H9 (cell line): ENCODE measurements around the gene FBXO10. TPM values are rescaled to one million over a fixed set of nuclear protein-coding genes. Genes with fewer than 3 reads are reported as not detected.

Experiments used
- DNase-seq: peaks from one replicate; pipeline ENCODE4 v3.0.0-alpha.2; 2017
- H2AFZ ChIP-seq: one replicate; pipeline ENCODE4 v1.6.1; 2013; ENCODE audit warnings: mild to moderate bottlenecking, low read length, control low read depth, moderate library complexity
- H2AK5ac ChIP-seq: 2 replicates; pipeline ENCODE4 v1.6.1; 2013; ENCODE audit warnings: low read length, control low read depth, mixed read lengths; ENCODE audit not compliant: insufficient read length
- H2BK120ac ChIP-seq: one replicate; pipeline ENCODE4 v1.6.1; 2013; ENCODE audit warnings: low read depth, mild to moderate bottlenecking, low read length, control low read depth, inconsistent platforms; ENCODE audit not compliant: poor library complexity, severe bottlenecking
- H2BK12ac ChIP-seq: 2 replicates; pipeline ENCODE4 v1.6.1; 2013; ENCODE audit warnings: low read length, control low read depth, mixed read lengths, low read depth; ENCODE audit not compliant: insufficient read length
- H2BK15ac ChIP-seq: 2 replicates; pipeline ENCODE4 v1.6.1; 2013; ENCODE audit warnings: low read depth, low read length, control low read depth
- H2BK20ac ChIP-seq: one replicate; pipeline ENCODE4 v1.6.1; 2013; ENCODE audit warnings: low read depth, mild to moderate bottlenecking, low read length, control low read depth, inconsistent platforms; ENCODE audit not compliant: poor library complexity, severe bottlenecking
- H2BK5ac ChIP-seq: 2 replicates; pipeline ENCODE4 v1.6.1; 2013; ENCODE audit warnings: low read length, control low read depth, mixed read lengths; ENCODE audit not compliant: insufficient read length
- H3K14ac ChIP-seq: 2 replicates; pipeline ENCODE4 v1.6.1; 2013; ENCODE audit warnings: low read length, control low read depth; ENCODE audit not compliant: insufficient read depth
- H3K18ac ChIP-seq: 2 replicates; pipeline ENCODE4 v1.6.1; 2013; ENCODE audit warnings: low read depth, mild to moderate bottlenecking, mixed read lengths, low read length, control low read depth; ENCODE audit not compliant: insufficient read length
- H3K23ac ChIP-seq: 2 replicates; pipeline ENCODE4 v1.6.1; 2013; ENCODE audit warnings: low read length, control low read depth, mixed read lengths, low read depth; ENCODE audit not compliant: insufficient read length
- H3K23me2 ChIP-seq: 2 replicates; pipeline ENCODE4 v1.6.1; 2013; ENCODE audit warnings: low read depth, mild to moderate bottlenecking, mixed read lengths, low read length, control low read depth; ENCODE audit not compliant: insufficient read length, poor library complexity, severe bottlenecking
- H3K27ac ChIP-seq: 2 replicates; pipeline ENCODE4 v1.5.1; 2013; ENCODE audit warnings: low read length, control low read depth, mixed read lengths, low read depth; ENCODE audit not compliant: insufficient read length
- H3K27me3 ChIP-seq: 2 replicates; pipeline ENCODE4 v1.6.1; 2013; ENCODE audit warnings: low read length, control low read depth, inconsistent platforms; ENCODE audit not compliant: insufficient read depth
- H3K4ac ChIP-seq: 2 replicates; pipeline ENCODE4 v1.6.1; 2013; ENCODE audit warnings: low read depth, mild to moderate bottlenecking, control low read depth, inconsistent platforms, low read length, moderate library complexity
- H3K4me1 ChIP-seq: 2 replicates; pipeline ENCODE4 v1.6.1; 2013; ENCODE audit warnings: low read length, control low read depth, inconsistent platforms; ENCODE audit not compliant: insufficient read depth
- H3K4me2 ChIP-seq: 2 replicates; pipeline ENCODE4 v1.6.1; 2013; ENCODE audit warnings: low read length, control low read depth, mixed read lengths; ENCODE audit not compliant: insufficient read length, insufficient read depth
- H3K56ac ChIP-seq: 2 replicates; pipeline ENCODE4 v1.6.1; 2013; ENCODE audit warnings: low read depth, mild to moderate bottlenecking, mixed read lengths, low read length, control low read depth; ENCODE audit not compliant: insufficient read length
- H3K79me1 ChIP-seq: 2 replicates; pipeline ENCODE4 v1.6.1; 2013; ENCODE audit warnings: low read depth, mild to moderate bottlenecking, moderate library complexity, low read length, control low read depth, inconsistent platforms; ENCODE audit not compliant: insufficient read depth, poor library complexity, severe bottlenecking
- H3K79me2 ChIP-seq: 2 replicates; pipeline ENCODE4 v1.6.1; 2013; ENCODE audit warnings: low read length, control low read depth, inconsistent platforms; ENCODE audit not compliant: insufficient read depth
- H3K9ac ChIP-seq: 2 replicates; pipeline ENCODE4 v1.6.1; 2013; ENCODE audit warnings: low read length, control low read depth, mixed read lengths; ENCODE audit not compliant: insufficient read length; ENCODE audit errors: extremely low read depth
- H3K9me3 ChIP-seq: one replicate; pipeline ENCODE4 v1.6.1; 2013; ENCODE audit warnings: low read depth, low read length, inconsistent platforms; ENCODE audit not compliant: control insufficient read depth
- H3T11ph ChIP-seq: one replicate; pipeline ENCODE4 v1.6.1; 2013; ENCODE audit warnings: mild to moderate bottlenecking, low read length, control low read depth, inconsistent platforms
- H4K20me1 ChIP-seq: one replicate; pipeline ENCODE4 v1.6.1; 2013; ENCODE audit not compliant: control insufficient read depth, insufficient read length, insufficient read depth
- H4K5ac ChIP-seq: 2 replicates; pipeline ENCODE4 v1.6.1; 2013; ENCODE audit warnings: low read depth, mild to moderate bottlenecking, mixed read lengths, low read length, control low read depth; ENCODE audit not compliant: insufficient read length
- H4K8ac ChIP-seq: replicated peaks from 2 replicates; pipeline ENCODE4 v1.6.1; 2013; ENCODE audit warnings: low read length, control low read depth, mixed read lengths, low read depth; ENCODE audit not compliant: insufficient read length
- H4K91ac ChIP-seq: 2 replicates; pipeline ENCODE4 v1.6.1; 2013; ENCODE audit warnings: low read depth, mild to moderate bottlenecking, moderate library complexity, mixed read lengths, low read length, control low read depth; ENCODE audit not compliant: insufficient read length
- H3K27ac Mint-ChIP-seq, 3 experiments: 2 replicates in 2 of 3; 3 replicates in 1 of 3; pipeline ENCODE4 v1.8.0; 2020 to 2021; ENCODE audit warnings: mixed read lengths in 3 of 3, mild to moderate bottlenecking in 1 of 3, moderate library complexity in 1 of 3
- H3K27me3 Mint-ChIP-seq: 2 replicates; pipeline ENCODE4 v1.8.0; 2021; ENCODE audit warnings: low read depth, mild to moderate bottlenecking, moderate library complexity, mixed read lengths
- H3K36me3 Mint-ChIP-seq, 3 experiments: 2 replicates in 2 of 3; 3 replicates in 1 of 3; pipeline ENCODE4 v1.8.0; 2020 to 2021; ENCODE audit warnings: low read depth in 3 of 3, mixed read lengths in 3 of 3; ENCODE audit not compliant: insufficient read depth in 1 of 3
- H3K4me1 Mint-ChIP-seq, 2 experiments: 2 replicates each; pipeline ENCODE4 v1.8.0; 2020; ENCODE audit warnings: mixed read lengths in 2 of 2
- H3K4me3 Mint-ChIP-seq, 2 experiments: 2 replicates in 1 of 2; 3 replicates in 1 of 2; pipeline ENCODE4 v1.8.0; 2020 to 2021; ENCODE audit warnings: mild to moderate bottlenecking in 2 of 2, mixed read lengths in 2 of 2, moderate library complexity in 1 of 2
- H3K9me3 Mint-ChIP-seq, 2 experiments: 2 replicates in 1 of 2; 3 replicates in 1 of 2; pipeline ENCODE4 v1.8.0; 2020; ENCODE audit warnings: mild to moderate bottlenecking in 2 of 2, mixed read lengths in 2 of 2, moderate library complexity in 1 of 2
- CTCF ChIP-seq: fragments of 200-600 bp; sonication (generic); conservative IDR thresholded peaks from 3 replicates; pipeline ENCODE4 v1.8.0; 2021; ENCODE audit warnings: antibody characterized with exemption, mild to moderate bottlenecking
- WGBS: extraction: QIAGEN DNeasy Blood & Tissue Kit; methylation state at CpG from one replicate; pipeline ENCODE4 v1.1.7; 2013; ENCODE audit warnings: missing lambda C conversion rate, low lambda C conversion rate, mixed read lengths; ENCODE audit not compliant: insufficient read length; ENCODE audit errors: extremely low coverage; 5-methylcytosine and 5-hydroxymethylcytosine counted together
- total RNA-seq: library from RNA; stranded (reverse); gene quantifications from 2 replicates; pipeline ENCODE4 v1.2.1, GENCODE V29; 2021

FBXO10 gene
- total RNA-seq, 1 experiment from 2014 or later = 16.8 TPM

GRCh38 chr9:37509536-37509935 lies 66.6 kb downstream of the FBXO10 start:
- no peaks in the 10 kb centered on the region for H3K4me1 ChIP-seq
- H2AFZ ChIP-seq = no peak overlapping the region
- H3T11ph ChIP-seq = no peak overlapping the region
- no peak overlapping the region for H2BK120ac ChIP-seq
- H3K4me2 ChIP-seq = no peak overlapping the region
- H2AK5ac ChIP-seq = no peak overlapping the region
- no peak overlapping the region for H2BK20ac ChIP-seq
- no peaks in the 10 kb centered on the region for H3K23me2 ChIP-seq
- H3K27ac ChIP-seq = no peak overlapping the region
- no peak overlapping the region for H3K9ac ChIP-seq
- H4K8ac ChIP-seq = no peak overlapping the region
- no peak overlapping the region for H2BK12ac ChIP-seq
- H3K14ac ChIP-seq = no peak overlapping the region
- H2BK15ac ChIP-seq = no peak overlapping the region
- H4K20me1 ChIP-seq = no peaks in the 10 kb centered on the region
- peaks cover 9 to 41% (median 13%) of the 10 kb centered on the region in 3 experiments; a peak in 6 of 7 replicates for H3K36me3 Mint-ChIP-seq
- H3K79me2 ChIP-seq = no peaks in the 10 kb centered on the region
- WGBS = no CpG with 5 or more reads among the region's 7 CpGs
- H3K27ac Mint-ChIP-seq = no peak overlapping the region
- no peak overlapping the region for H4K91ac ChIP-seq
- no peak overlapping the region for H4K5ac ChIP-seq
- H3K79me1 ChIP-seq = no peaks in the 10 kb centered on the region
- H3K9me3 Mint-ChIP-seq = no peaks in the 10 kb centered on the region; a peak in 1 of 5 replicates
- no peak overlapping the region for H3K4ac ChIP-seq
- no peaks in the 10 kb centered on the region; the same call in 1 of the 2 replicates for H3K27me3 Mint-ChIP-seq
- no peaks in the 10 kb centered on the region for H3K9me3 ChIP-seq
- H3K27me3 ChIP-seq = no peaks in the 10 kb centered on the region
- no peak for TF ChIP-seq CTCF
- H3K4me3 Mint-ChIP-seq = no peak overlapping the region
- H3K56ac ChIP-seq = no peak overlapping the region
- H3K23ac ChIP-seq = no peak overlapping the region
- no peak for DNase-seq
- 0 out of 4 replicates have a peak, but pooled peaks cover 2% of the 10 kb centered on the region in 2 experiments for H3K4me1 Mint-ChIP-seq
- H2BK5ac ChIP-seq = no peak overlapping the region
- H3K18ac ChIP-seq = no peak overlapping the region
